CD4-positive, alpha-beta T cell (primary cell): ENCODE data around the gene GPR55. TPM values are rescaled to one million over a fixed set of nuclear protein-coding genes. Genes with fewer than 3 reads are reported as not detected.

Source experiments
- ATAC-seq: fragments of 200-7000 bp; cut with Tn5 transposase; one replicate; pipeline ENCODE4 v1.10.0; 2022; ENCODE audit warnings: mild to moderate bottlenecking; ENCODE audit not compliant: poor library complexity
- CTCF ChIA-PET: fragments of 350-600 bp; sonication (Branson Sonifier 250); formaldehyde crosslinking; loops from one replicate; lab custom pipeline; 2021; ENCODE audit warnings: antibody characterized with exemption, inconsistent platforms; lab: Charles Lee
- POLR2A ChIA-PET: fragments of 350-600 bp; sonication (Branson Sonifier 250); formaldehyde crosslinking; loops from one replicate; lab custom pipeline; 2021; ENCODE audit warnings: antibody characterized with exemption, inconsistent platforms; lab: Charles Lee
- DNase-seq, 14 experiments: peaks; one replicate each; pipeline ENCODE4 v3.0.0-alpha.2; 2013 to 2020; ENCODE audit warnings: mixed read lengths in 2 of 14
- H3K27ac ChIP-seq, 2 donors: one replicate each; pipeline versions ENCODE4 v1.5.1 to v1.7.0; 2013; ENCODE audit warnings: low read length in 2 of 2, low read depth in 1 of 2, mild to moderate bottlenecking in 1 of 2
- H3K27me3 ChIP-seq, 2 experiments: 1 replicate in 1 of 2; 2 replicates in 1 of 2; pipeline versions ENCODE4 v1.6.1 to v1.7.0; 2013; ENCODE audit warnings: low read length in 2 of 2, control low read depth in 1 of 2, mild to moderate bottlenecking in 1 of 2, moderate library complexity in 1 of 2; ENCODE audit not compliant: insufficient read depth in 2 of 2, control insufficient read depth in 1 of 2
- H3K36me3 ChIP-seq: one replicate; pipeline ENCODE4 v1.6.1; 2013; ENCODE audit warnings: low read length, control low read depth; ENCODE audit not compliant: insufficient read depth
- H3K4me1 ChIP-seq: one replicate; pipeline ENCODE4 v1.6.1; 2013; ENCODE audit warnings: low read length, control low read depth; ENCODE audit not compliant: insufficient read depth
- H3K4me3 ChIP-seq: one replicate; pipeline ENCODE4 v1.5.1; 2013; ENCODE audit warnings: mild to moderate bottlenecking, low read length, moderate library complexity
- H3K9me3 ChIP-seq, 2 experiments: 1 replicate in 1 of 2; 2 replicates in 1 of 2; pipeline versions ENCODE4 v1.6.1 to v1.7.0; 2013; ENCODE audit warnings: low read length in 2 of 2, mild to moderate bottlenecking in 2 of 2, control low read depth in 1 of 2, moderate library complexity in 1 of 2; ENCODE audit not compliant: control insufficient read depth in 1 of 2, insufficient read depth in 1 of 2
- H3K27ac Mint-ChIP-seq: one replicate; pipeline ENCODE4 v1.8.0; 2020; ENCODE audit warnings: mixed read lengths
- H3K27me3 Mint-ChIP-seq: one replicate; pipeline ENCODE4 v1.8.0; 2021; ENCODE audit warnings: mixed read lengths
- H3K36me3 Mint-ChIP-seq: one replicate; pipeline ENCODE4 v1.8.0; 2021; ENCODE audit warnings: low read depth, mixed read lengths
- H3K4me1 Mint-ChIP-seq: one replicate; pipeline ENCODE4 v1.8.0; 2021; ENCODE audit warnings: low read depth, mixed read lengths
- H3K4me3 Mint-ChIP-seq: one replicate; pipeline ENCODE4 v1.8.0; 2020; ENCODE audit warnings: mild to moderate bottlenecking, mixed read lengths
- H3K9me3 Mint-ChIP-seq: one replicate; pipeline ENCODE4 v1.8.0; 2020; ENCODE audit warnings: mixed read lengths
- CTCF ChIP-seq: fragments of 200-600 bp; IDR thresholded peaks from one replicate; pipeline ENCODE4 v1.8.0; 2022; ENCODE audit warnings: antibody characterized with exemption, mild to moderate bottlenecking
- intact Hi-C, 2 experiments: fragments of 100-400 bp; cut with DNase I in 1 of 2; cut with micrococcal nuclease in 1 of 2; formaldehyde crosslinking; loops; one replicate each; pipeline versions ENCODE4 v1.15.1 to v1.9.0; 2023 to 2025; cut with DNase I, micrococcal nuclease
- total RNA-seq, 174 experiments: library from RNA in 2 of 174; stranded (reverse) in 2 of 174; gene quantifications; one replicate each; pipeline ENCODE4 v1.2.3 and lab custom pipeline; 2021 to 2026

The GPR55 gene
- total RNA-seq, 2 experiments from 2014 or later, result 2.9 to 3.8 TPM

GRCh38 chr2:230875347-230876315 lies 49.4 kb downstream of the GPR55 start:
- H3K27me3 ChIP-seq, result no peaks in the 10 kb centered on the region
- Mint-ChIP-seq H3K27me3 (no peaks in the 10 kb centered on the region), H3K4me1 (peaks cover 20% of the 10 kb centered on the region), H3K36me3 (peaks cover 32% of the 10 kb centered on the region), H3K4me3 (no peak overlapping the region), H3K27ac (no peak overlapping the region), H3K9me3 (no peaks in the 10 kb centered on the region)
- TF ChIP-seq CTCF, result no peak
- no peak overlapping the region for H3K4me3 ChIP-seq
- H3K9me3 ChIP-seq, result no peaks in the 10 kb centered on the region
- no peak overlapping the region for H3K27ac ChIP-seq
- DNase-seq (peak in 1 of 14 experiments; percentile 8), ATAC-seq (no peak)
- POLR2A ChIA-PET, result no interaction called here
- H3K4me1 ChIP-seq, result peaks cover 32% of the 10 kb centered on the region
- CTCF ChIA-PET, result no interaction called here
- intact Hi-C loops, result no loop called here
- H3K36me3 ChIP-seq, result peaks cover 26% of the 10 kb centered on the region

DNA sequence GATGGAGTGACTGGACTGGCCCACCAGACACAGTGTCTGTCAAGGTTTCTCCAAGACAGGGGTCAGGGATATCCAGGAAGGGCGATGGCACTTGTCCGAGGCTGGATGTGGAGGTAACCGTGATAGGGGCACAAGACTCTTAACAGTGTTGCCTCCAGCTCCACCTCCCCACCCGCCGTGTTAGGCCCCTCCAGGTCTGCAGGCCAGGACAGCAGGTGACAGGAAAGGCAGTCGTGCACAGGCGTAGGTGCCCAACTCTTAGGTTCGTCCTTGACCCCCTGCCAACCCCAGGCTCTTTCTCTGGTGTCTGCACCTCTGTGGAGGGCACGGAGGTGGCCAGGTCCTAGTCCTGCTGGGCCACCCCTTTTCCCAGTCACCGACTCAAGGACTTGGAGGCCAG lies 50.2 kb downstream of the GPR55 start:
- no peaks in the 10 kb centered on the region for H3K9me3 Mint-ChIP-seq
- ATAC-seq, result no peak
- DNase-seq, result no peak
- H3K4me1 Mint-ChIP-seq, result peaks cover 27% of the 10 kb centered on the region
- H3K4me3 Mint-ChIP-seq, result no peak overlapping the region
- TF ChIP-seq CTCF, result no peak
- peaks cover 26% of the 10 kb centered on the region for H3K36me3 ChIP-seq
- no peaks in the 10 kb centered on the region for H3K27me3 Mint-ChIP-seq
- H3K36me3 Mint-ChIP-seq, result peaks cover 32% of the 10 kb centered on the region
- intact Hi-C loops, result no loop called here
- H3K4me1 ChIP-seq, result peaks cover 32% of the 10 kb centered on the region
- H3K27ac ChIP-seq, result no peak overlapping the region
- H3K27me3 ChIP-seq, result no peaks in the 10 kb centered on the region
- ChIA-PET POLR2A (no interaction called here), CTCF (no interaction called here)
- no peak overlapping the region for H3K4me3 ChIP-seq
- no peaks in the 10 kb centered on the region for H3K9me3 ChIP-seq
- H3K27ac Mint-ChIP-seq, result no peak overlapping the region

- Mint-ChIP-seq H3K27ac (no peak overlapping the region), H3K9me3 (no peaks in the 10 kb centered on the region), H3K4me3 (no peak overlapping the region), H3K4me1 (peaks cover 28% of the 10 kb centered on the region), H3K27me3 (no peaks in the 10 kb centered on the region), H3K36me3 (peaks cover 32% of the 10 kb centered on the region)
- ChIA-PET CTCF (no interaction called here), POLR2A (no interaction called here)
- H3K9me3 ChIP-seq, result no peaks in the 10 kb centered on the region
- DNase-seq (no peak), ATAC-seq (no peak)
- TF ChIP-seq CTCF, result no peak
- no peaks in the 10 kb centered on the region for H3K27me3 ChIP-seq
- no peak overlapping the region for H3K27ac ChIP-seq
- no peak overlapping the region for H3K4me3 ChIP-seq
- intact Hi-C loops, result no loop called here
- H3K4me1 ChIP-seq, result peaks cover 32% of the 10 kb centered on the region
- peaks cover 25% of the 10 kb centered on the region for H3K36me3 ChIP-seq
Measured at GRCh38 chr2:230874456-230874855, 50.6 kb downstream of the GPR55 start.
